SKM-1 (cell line): ENCODE results near the gene NUPR2.
"Not testable (repeated sequence)": the region's sequence is repeated elsewhere in the genome, so short reads cannot be mapped to it uniquely, and the experiment has no call there.

Experiments used
- DNase-seq: peaks from one replicate; lab custom pipeline; 2025; ENCODE audit not compliant: unreplicated experiment; lab: John Stamatoyannopoulos, UW

The NUPR2 gene

GRCh38 chr7:56087445-56087844, 28.8 kb downstream of the NUPR2 start:
- no peak for DNase-seq

- no peak for DNase-seq
Measured at GRCh38 chr7:56086761-56087160, 29.5 kb downstream of the NUPR2 start.

GRCh38 chr7:56083150-56083785, 32.9 kb downstream of the NUPR2 start:
- no peak for DNase-seq

GRCh38 chr7:56081626-56082340, 34.4 kb downstream of the NUPR2 start:
- no peak for DNase-seq

GRCh38 chr7:56080726-56081435, 35.3 kb downstream of the NUPR2 start:
- not testable (repeated sequence) for DNase-seq

- no peak for DNase-seq
Measured at GRCh38 chr7:56079450-56080185, 36.6 kb downstream of the NUPR2 start.

- DNase-seq: no peak
Measured at GRCh38 chr7:56078196-56078595, 38.0 kb downstream of the NUPR2 start.

- no peak for DNase-seq
Measured at GRCh38 chr7:56077681-56078080, 38.5 kb downstream of the NUPR2 start.

GRCh38 chr7:56074371-56074791, 41.8 kb downstream of the NUPR2 start:
- peak; percentile 5 for DNase-seq

GRCh38 chr7:56066376-56066775, 49.8 kb downstream of the NUPR2 start:
- not testable (repeated sequence) for DNase-seq
